GM10266 (cell line): ENCODE results near the gene CCDC73.

Source experiments
- DNase-seq: peaks from one replicate; pipeline ENCODE4 v3.0.0; 2012; ENCODE audit errors: extremely low spot score
- CTCF ChIP-seq: IDR thresholded peaks from 2 replicates; pipeline ENCODE4 v1.5.1; 2012; ENCODE audit warnings: mild to moderate bottlenecking, low read depth; ENCODE audit not compliant: control insufficient read depth, insufficient read depth; ENCODE audit errors: missing control alignments

The CCDC73 gene

DNA sequence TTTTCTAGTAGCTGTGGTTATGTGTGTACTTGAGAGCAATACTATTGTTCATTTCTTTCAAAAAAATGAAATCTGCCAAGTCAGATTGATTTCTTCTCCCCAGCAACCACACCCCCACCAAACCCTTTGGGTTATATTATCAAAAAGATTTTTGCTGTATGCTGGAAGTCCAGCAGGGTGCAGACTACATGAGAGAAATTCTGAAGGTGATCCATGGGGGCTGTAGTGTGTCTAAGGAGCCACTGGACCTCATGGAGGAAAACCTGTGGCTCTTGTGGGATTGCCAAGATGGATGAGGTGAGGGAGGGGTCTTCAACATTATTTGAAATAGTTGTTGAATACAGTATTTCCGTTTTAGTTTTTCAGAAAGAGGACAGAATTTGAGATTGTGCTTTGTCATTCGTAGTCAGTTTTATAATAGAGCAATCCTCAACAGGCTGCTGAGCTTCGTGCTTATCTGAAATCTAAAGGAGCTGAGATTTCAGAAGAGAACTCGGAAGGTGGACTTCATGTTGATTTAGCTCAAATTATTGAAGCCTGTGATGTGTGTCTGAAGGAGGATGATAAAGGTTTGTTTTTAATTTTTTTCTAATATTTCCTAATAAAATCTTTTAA is 207.8 kb downstream of the CCDC73 start:
- DNase-seq: no peak
- peak; percentile 29 for TF ChIP-seq CTCF

DNA sequence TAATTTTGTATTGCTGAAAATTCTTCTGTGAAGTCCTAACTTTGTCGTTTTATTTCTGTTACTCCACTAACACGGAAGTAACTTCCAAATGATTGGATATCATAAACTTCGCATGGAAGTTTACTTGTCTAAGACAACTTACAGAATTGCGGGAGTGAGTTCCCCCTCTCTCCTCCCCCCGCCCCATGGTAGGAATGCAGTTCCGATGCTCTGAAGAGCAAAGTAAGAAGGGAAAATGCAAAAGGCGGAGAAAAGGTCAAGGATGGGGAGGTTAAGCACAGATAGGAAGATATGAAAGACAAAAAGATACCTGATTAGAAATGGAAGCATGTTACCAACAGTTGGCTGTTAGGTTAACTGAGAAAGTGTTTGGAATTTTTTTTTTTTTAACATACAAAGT is 209.5 kb downstream of the CCDC73 start:
- TF ChIP-seq CTCF: no peak
- DNase-seq: no peak

- TF ChIP-seq CTCF: no peak
- DNase-seq: peak; percentile 92
Observed at GRCh38 chr11:32583459-32584271, 210.8 kb downstream of the CCDC73 start, which contains the start of gene EIF3M. EIF3M (plus strand) TSS chr11:32583831; CDS start chr11:32583888, 57 bp downstream.

DNA sequence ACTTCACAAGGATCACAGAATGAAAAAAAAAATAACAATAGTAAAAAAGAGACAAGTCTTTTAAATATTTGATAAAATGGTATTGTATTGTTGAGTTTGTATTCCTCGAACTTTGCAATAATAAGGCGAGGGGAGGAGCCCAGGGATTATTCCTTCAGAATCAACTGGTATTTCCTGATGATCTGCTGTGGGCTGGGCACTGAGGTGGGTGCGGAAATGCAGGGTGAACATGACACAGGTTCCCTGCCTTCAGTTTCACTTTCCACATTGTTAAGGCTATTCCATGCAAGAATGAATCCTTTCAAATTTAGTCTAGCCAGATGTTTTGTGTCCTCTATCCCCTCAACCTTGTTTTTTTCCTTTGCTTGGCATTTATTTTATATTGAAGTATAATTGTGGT is 212.9 kb downstream of the CCDC73 start:
- no peak for DNase-seq
- TF ChIP-seq CTCF: no peak

GRCh38 chr11:32580967-32581366 is 213.5 kb downstream of the CCDC73 start:
- no peak for DNase-seq
- TF ChIP-seq CTCF: no peak

DNA sequence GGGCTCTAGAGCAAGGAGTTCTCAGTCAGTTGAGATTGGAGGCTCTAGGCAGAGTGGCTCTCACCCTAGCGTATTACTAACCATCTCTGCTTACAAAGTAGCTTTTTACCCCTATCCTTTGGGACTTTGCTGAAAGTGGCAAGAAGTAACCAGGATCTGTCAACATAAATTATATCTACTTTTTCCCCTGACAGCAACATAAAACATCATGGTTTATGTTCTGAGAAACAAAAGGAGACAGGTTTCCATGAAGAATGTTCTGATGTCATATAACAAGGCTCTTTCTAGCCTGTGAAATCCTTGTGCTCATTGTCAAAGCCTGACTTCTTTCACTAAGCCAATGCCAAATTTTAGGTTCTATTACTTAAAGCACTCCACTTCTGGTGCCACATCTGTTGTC is 218.0 kb downstream of the CCDC73 start:
- no peak for TF ChIP-seq CTCF
- no peak for DNase-seq

- no peak for DNase-seq
- TF ChIP-seq CTCF: no peak
Observed at GRCh38 chr11:32575070-32575469, 219.4 kb downstream of the CCDC73 start.
